Measurements from ENCODE around the gene ERP44.
"Not testable (repeated sequence)": the region's sequence is repeated elsewhere in the genome, so short reads cannot be mapped to it uniquely, and the experiment has no call there.

GRCh38 chr9:99990508-99990907, 108.3 kb downstream of the ERP44 start:
- not testable (repeated sequence) for TF ChIP-seq POLR2A, CTCF (IDR thresholded peaks at IDR 0.05)
